Measurements from ENCODE around the gene ETV2.

GRCh38 chr19:35665157-35665556, 23.6 kb downstream of the ETV2 start:
- TF ChIP-seq, protein P1, sequence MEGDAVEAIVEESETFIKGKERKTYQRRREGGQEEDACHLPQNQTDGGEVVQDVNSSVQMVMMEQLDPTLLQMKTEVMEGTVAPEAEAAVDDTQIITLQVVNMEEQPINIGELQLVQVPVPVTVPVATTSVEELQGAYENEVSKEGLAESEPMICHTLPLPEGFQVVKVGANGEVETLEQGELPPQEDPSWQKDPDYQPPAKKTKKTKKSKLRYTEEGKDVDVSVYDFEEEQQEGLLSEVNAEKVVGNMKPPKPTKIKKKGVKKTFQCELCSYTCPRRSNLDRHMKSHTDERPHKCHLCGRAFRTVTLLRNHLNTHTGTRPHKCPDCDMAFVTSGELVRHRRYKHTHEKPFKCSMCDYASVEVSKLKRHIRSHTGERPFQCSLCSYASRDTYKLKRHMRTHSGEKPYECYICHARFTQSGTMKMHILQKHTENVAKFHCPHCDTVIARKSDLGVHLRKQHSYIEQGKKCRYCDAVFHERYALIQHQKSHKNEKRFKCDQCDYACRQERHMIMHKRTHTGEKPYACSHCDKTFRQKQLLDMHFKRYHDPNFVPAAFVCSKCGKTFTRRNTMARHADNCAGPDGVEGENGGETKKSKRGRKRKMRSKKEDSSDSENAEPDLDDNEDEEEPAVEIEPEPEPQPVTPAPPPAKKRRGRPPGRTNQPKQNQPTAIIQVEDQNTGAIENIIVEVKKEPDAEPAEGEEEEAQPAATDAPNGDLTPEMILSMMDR (IDR thresholded peaks at IDR 0.05; ENCODE audit: insufficient read depth, low read length, poor library complexity, severe bottlenecking): no peak
- no peak for TF ChIP-seq EZH2phosphoT487 (conservative IDR thresholded peaks at IDR 0.05; ENCODE audit: low read length)
